Measurements from ENCODE around the gene SUPT20H.

The SUPT20H gene

DNA sequence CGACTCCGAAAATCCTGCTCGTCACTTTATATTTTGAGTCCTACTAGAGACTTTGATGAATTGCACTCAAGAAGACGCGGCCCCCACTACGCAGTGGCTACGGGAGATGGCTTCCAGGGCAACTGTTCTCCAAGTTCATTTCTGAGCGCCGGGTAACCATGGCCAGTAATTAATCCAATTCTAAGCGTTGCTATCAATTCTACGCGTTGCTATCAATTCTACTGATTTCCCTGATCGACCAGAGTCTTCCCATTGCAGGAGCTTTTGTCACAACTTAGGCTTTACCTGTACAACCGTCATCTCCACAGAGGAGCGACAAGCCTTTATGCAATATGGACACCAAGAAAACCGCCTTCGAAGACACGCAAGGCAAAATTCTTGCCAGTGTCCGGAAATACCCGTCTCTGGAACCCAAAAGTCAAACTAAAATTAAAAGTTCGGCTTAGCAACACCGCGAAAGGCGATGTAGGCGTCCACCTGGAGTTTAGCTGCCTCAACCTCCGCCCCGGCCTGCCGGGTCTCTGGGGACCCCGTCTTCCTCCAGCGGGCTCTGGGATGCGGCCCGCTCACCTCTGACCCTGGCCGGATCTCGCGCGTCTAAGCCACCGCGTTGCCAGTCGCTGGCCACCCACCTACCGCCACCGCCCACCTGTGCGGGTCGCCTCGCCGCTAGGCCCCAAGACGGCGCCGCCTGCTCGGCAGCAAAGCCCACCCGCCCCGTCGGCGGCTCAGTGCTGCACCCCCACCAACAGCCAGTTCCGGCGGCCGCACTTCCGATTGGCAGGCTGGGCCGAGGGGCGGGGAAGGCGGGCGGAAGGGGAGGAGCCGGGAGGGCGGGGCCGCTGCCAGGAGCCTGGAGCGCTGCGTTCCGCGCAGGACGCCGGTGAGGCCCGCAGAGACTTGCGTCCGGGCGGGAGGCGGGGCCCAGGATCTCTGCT lies at the start of gene SUPT20H:
TSS of gene SUPT20H (minus strand) at position 779 of the 938 bp plus-strand sequence. CDS start 8,198 bp downstream, outside the sequence.
- in situ Hi-C loops (cut with MboI; ENCODE audit: low sequenced_read_pairs): no loop called here

GRCh38 chr13:37109051-37109678 lies 49.7 kb upstream of the SUPT20H start:
- in situ Hi-C loops (cut with MboI; ENCODE audit: low sequenced_read_pairs): no loop called here

DNA sequence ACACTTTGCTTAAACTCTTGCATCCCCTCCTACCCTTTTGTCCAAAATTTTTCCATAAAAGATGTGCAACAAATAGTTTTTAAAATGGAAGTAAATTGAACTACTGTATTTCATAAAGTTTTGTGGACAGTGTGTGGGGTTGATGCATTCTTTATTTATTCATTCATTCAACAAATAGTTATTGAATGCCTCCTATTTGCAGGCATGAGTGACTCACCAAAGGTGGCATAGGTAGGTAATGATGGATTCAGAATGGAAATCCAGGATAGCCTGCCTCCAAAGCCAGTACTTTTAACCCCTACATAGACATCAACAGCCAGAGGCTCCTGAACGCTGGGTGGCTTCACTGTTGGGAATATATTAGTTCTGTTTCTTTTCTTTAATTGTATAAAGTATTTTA lies 48.4 kb upstream of the SUPT20H start:
- in situ Hi-C loops (cut with MboI; ENCODE audit: low sequenced_read_pairs): no loop called here

DNA sequence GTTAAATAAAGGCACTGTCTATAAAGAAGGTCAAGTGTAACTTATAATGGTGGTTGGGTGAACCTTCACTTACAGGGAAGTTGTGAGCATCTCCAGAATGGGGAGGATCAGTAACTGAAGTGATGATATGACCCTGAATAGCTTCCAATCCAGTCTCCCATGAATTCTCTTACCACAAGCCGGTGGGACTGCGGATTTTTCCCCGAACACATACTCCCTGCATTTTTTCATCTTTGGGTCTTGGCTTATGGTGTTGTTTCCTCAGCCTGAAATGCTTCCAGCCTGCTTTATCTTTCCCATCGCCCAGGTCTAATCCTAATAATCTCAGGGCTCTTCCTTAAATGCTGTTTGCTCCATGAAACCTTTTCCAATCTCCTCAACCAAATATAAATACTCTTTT lies 48.0 kb upstream of the SUPT20H start:
- in situ Hi-C loops (cut with MboI; ENCODE audit: low sequenced_read_pairs): no loop called here

GRCh38 chr13:37106642-37107041 lies 47.2 kb upstream of the SUPT20H start:
- in situ Hi-C loops (cut with MboI; ENCODE audit: low sequenced_read_pairs): no loop called here

DNA sequence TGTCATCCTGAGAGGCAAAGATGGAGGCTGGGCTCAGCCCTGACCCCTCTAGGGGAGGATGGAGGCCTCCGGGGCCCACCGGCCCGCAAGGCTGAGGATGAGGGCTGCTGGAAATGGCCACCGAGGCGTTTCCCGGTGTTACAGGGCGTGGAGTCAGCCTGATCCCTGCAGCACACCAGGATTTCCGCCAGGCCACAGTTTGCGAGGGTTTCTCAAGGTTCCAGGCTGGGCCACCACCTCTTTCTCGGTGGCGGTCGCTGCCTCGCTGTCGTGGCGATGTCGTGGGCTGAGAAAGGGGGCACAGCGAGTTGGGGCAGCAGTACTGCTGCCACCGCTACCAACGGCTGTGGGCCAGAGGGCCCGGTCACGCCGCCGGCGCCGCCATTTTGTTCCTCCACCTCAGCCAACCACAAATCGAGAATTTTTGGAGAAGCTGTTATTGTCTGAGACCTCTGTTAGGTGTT lies 45.8 kb upstream of the SUPT20H start, which contains the start of gene CSNK1A1L:
TSS of gene CSNK1A1L (minus strand) at position 414 of the 464 bp plus-strand sequence. CDS start at position 6, 408 bp downstream.
- in situ Hi-C loops (cut with MboI; ENCODE audit: low sequenced_read_pairs): no loop called here

- in situ Hi-C loops (cut with MboI; ENCODE audit: low sequenced_read_pairs): no loop called here
Observed at GRCh38 chr13:37102896-37103295, 43.4 kb upstream of the SUPT20H start.

- in situ Hi-C loops (cut with MboI; ENCODE audit: low sequenced_read_pairs): no loop called here
Observed at GRCh38 chr13:37101201-37101600, 41.7 kb upstream of the SUPT20H start.

DNA sequence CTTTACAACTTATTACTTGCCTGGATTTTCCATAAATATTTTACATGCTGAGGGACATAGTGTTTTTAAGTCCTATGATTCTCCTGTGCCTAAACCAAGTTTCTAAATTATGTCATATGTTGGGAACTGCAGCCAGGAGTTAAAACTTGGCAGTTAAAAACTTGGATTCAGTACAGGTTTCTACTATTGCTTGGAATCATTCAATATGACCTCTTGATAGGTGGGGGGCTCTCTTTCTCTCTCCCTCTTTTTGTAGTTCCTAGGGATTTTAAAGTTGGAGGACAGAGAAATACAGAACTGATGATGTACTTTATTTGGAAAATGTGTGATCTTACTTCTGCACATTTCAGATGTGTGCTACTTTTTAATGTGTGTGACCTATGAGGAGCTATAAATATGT lies 41.2 kb upstream of the SUPT20H start:
- in situ Hi-C loops (cut with MboI; ENCODE audit: low sequenced_read_pairs): no loop called here

DNA sequence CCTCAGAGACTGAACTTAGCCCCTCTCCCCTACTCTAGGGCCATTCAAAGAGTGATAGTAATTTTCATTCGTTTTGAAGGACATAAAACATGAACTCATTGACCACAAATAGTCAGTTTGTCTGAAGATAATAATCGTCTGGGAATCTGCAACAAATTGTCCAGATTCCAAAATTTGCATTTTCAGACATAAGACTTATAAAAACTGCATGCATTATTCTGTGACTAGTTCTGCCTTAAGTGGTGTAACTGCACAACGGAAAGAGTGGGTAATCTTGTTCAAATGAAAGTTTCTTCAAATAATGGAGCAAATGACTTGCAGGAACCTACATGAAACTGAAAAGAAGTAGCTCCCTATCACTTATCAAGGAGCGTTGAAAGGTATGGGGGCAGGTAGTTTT lies 37.6 kb upstream of the SUPT20H start:
- in situ Hi-C loops (cut with MboI; ENCODE audit: low sequenced_read_pairs): no loop called here

DNA sequence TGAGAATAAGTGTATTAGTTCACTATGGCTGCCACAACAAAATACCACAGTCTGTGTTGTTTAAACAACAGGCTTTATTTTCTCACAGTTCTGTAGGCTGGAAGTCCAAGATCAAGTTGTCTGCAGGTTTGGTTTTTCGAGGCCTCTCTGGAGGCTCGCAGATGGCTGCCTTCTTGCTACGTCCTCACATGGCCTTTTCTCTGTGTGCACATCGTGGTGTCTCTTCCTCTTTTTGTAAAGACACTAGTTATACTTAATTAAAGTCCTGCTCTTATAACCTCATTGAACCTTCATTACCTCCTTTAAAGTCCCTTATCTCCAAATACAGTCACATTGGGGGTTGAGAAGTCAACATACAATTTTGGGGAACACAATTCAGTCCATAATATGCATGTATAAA lies 35.4 kb upstream of the SUPT20H start:
- in situ Hi-C loops (cut with MboI; ENCODE audit: low sequenced_read_pairs): no loop called here

DNA sequence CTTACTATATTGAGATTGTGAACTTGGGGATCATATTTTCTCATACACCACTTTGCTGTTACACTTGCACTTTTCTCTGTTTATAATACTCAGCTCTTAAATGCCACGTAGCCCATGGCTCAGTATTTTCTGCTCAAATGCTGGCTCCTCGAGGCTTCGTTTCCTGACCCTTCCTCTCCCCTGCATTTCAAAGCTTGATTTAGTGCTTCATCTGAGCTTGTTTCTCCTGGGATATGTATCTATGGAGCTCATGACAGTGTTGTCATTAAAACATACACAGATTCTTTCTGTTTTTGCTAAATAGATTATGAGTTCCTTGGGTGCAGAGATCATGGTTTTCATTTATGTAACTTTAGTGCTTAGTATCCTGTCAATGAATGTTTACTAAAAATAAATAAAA lies 34.6 kb upstream of the SUPT20H start:
- in situ Hi-C loops (cut with MboI; ENCODE audit: low sequenced_read_pairs): no loop called here

- in situ Hi-C loops (cut with MboI; ENCODE audit: low sequenced_read_pairs): no loop called here
Observed at GRCh38 chr13:37091835-37092234, 32.3 kb upstream of the SUPT20H start.

- in situ Hi-C loops (cut with MboI; ENCODE audit: low sequenced_read_pairs): no loop called here
Observed at GRCh38 chr13:37090912-37091311, 31.4 kb upstream of the SUPT20H start.

GRCh38 chr13:37089495-37089894 lies 30.0 kb upstream of the SUPT20H start:
- in situ Hi-C loops (cut with MboI; ENCODE audit: low sequenced_read_pairs): no loop called here

DNA sequence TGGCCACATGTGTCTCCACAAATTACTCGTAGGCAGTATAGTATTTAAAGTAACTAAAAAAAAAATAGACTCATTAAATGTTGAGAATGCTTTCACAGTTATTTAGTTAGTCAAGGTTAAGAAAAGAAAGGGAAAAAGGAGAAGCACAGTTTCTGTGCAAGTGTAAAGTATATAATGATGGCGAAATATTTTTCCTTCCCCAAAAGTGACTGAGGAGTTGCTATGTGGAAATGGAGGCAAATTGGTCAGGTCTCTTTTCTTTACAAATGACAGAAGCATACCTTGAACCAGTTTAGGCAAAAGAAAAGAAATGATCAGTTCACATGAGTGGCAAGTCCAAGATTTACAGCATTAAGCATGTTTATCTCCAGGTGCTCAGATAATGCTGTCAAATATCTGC lies 28.0 kb upstream of the SUPT20H start:
- in situ Hi-C loops (cut with MboI; ENCODE audit: low sequenced_read_pairs): no loop called here

GRCh38 chr13:37085606-37086005 lies 26.1 kb upstream of the SUPT20H start:
- in situ Hi-C loops (cut with MboI; ENCODE audit: low sequenced_read_pairs): no loop called here

DNA sequence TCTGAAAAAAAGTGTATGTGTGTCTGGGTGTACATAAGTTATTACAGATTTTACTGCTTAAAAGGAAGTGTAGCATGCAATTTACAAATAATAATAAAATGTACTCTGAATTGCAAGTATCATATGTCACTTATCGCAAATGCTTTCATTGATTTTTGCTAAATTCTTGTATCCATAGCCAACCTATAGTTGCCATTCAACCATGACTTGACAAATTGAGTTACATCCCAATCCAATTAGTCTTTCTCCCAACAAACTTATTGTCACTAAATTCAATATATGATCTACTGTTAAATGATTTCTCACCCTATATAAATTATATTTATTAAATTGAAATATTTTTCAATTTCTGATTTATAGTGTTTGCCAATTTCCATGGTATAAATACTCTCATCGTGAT lies 17.3 kb upstream of the SUPT20H start:
- in situ Hi-C loops (cut with MboI; ENCODE audit: low sequenced_read_pairs): no loop called here

DNA sequence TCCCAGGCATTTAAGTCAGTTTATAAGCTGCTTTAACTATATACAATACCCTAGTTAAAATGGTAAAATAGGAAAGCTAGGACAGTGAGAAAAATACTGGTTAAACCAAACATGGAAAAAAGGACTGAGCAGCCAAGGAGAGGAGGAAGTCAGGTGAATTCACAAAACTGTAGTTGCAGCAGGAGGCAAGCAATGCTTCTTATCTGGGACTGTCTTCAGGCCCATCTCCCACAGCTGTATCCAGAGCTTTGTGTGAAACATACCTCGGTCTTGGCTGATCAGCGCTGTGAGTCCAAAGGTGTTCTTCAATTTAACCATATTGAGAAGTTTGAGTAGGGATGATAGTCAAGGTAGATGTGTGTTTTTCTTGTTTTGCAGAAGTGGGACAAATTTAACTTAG lies 15.7 kb upstream of the SUPT20H start:
- in situ Hi-C loops (cut with MboI; ENCODE audit: low sequenced_read_pairs): no loop called here

- in situ Hi-C loops (cut with MboI; ENCODE audit: low sequenced_read_pairs): no loop called here
Observed at GRCh38 chr13:37074703-37075102, 15.2 kb upstream of the SUPT20H start.

GRCh38 chr13:37072024-37072423 lies 12.5 kb upstream of the SUPT20H start:
- in situ Hi-C loops (cut with MboI; ENCODE audit: low sequenced_read_pairs): no loop called here

DNA sequence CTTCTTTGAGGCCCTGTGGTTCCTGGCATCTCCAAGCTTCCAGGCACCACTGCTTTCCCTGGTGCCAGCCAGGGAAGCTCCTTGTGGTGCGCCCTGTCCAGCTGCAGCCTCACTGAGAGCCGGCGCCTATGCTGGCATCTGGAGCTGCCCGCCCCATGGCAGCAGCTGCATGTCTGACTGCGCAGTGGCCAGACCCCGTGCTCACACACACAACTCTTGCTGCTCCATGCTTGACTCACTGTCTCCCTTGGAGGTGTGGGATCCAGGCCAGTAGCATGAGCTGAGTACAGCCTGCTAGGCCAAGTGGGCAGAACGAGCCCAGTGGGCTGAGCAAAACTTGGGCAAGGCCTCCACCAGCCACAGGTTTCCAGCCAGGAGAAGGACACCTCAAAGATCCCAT lies 11.5 kb upstream of the SUPT20H start:
- in situ Hi-C loops (cut with MboI; ENCODE audit: low sequenced_read_pairs): no loop called here

Data from hTERT RPE-1 (cell line).